Spinal cord (tissue), 10 donors: ENCODE measurements around the gene BMP8B. TPM values are rescaled to one million over a fixed set of nuclear protein-coding genes. Genes with fewer than 3 reads are reported as not detected.

Experiments
- DNase-seq, 6 donors: peaks; one replicate each; pipeline versions ENCODE4 v3.0.0 to v3.0.0-alpha.2; 2013 to 2015; ENCODE audit warnings: low spot score in 6 of 6, low read depth in 4 of 6
- H3K27ac ChIP-seq: one replicate; pipeline ENCODE4 v1.5.1; 2013; ENCODE audit warnings: low read depth, low read length, control low read depth
- H3K27me3 ChIP-seq: one replicate; pipeline ENCODE4 v1.6.1; 2013; ENCODE audit warnings: low read length; ENCODE audit not compliant: control insufficient read depth, insufficient read depth
- H3K36me3 ChIP-seq: one replicate; pipeline ENCODE4 v1.6.1; 2013; ENCODE audit warnings: low read length; ENCODE audit not compliant: control insufficient read depth, insufficient read depth
- H3K4me1 ChIP-seq: one replicate; pipeline ENCODE4 v1.6.1; 2013; ENCODE audit warnings: low read length; ENCODE audit not compliant: control insufficient read depth, insufficient read depth
- H3K4me3 ChIP-seq: one replicate; pipeline ENCODE4 v1.5.1; 2013; ENCODE audit warnings: low read depth, low read length, control low read depth
- H3K9me3 ChIP-seq: one replicate; pipeline ENCODE4 v1.6.1; 2013; ENCODE audit warnings: low read length; ENCODE audit not compliant: control insufficient read depth, insufficient read depth
- WGBS: methylation state at CpG from one replicate; pipeline ENCODE4 v1.1.5; 2013; ENCODE audit warnings: missing lambda C conversion rate; ENCODE audit not compliant: insufficient coverage; 5-methylcytosine and 5-hydroxymethylcytosine counted together
- polyA plus RNA-seq, 2 donors: library from polyadenylated mRNA; unstranded; fragments of 120-200 nt; gene quantifications; one replicate each; pipeline ENCODE4 v1.2.1, GENCODE V29; 2013; ENCODE audit not compliant: insufficient read length in 2 of 2
- total RNA-seq, 2 donors: library from RNA; depleted of rRNA in 1 of 2; stranded (reverse); fragments of 120-200 nt in 1 of 2; fragments of >200 nt in 1 of 2; gene quantifications; one replicate each; pipeline versions ENCODE4 v1.2.3 to v1.2.4, GENCODE V29; 2013 to 2014
- donor health status: healthy.

BMP8B gene
- total and polyA plus RNA-seq, 4 donors = 7.8 to 19.4 (median 15.6) TPM

DNA sequence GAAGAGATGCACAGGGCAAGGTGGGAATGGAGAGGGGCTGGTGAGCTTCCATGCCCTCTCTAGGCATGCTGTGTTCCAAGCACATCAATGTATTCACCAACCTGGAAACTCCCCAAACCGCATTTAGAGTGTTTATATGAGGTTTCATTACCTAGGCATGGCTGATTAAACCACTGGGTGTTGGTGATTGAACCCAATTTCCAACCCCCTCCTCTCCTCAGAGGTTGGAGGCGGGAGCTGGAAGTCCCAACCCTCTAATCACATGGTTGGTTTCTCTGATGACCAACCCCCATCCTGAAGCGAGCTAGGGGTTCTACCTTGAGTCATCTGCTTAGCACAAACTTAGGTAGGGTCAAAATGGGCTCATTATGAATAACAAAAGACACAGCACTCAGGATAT, 52.9 kb downstream of the BMP8B start:
- DNase-seq = no peak
- no CpG with 5 or more reads among the region's 3 CpGs for WGBS
- H3K9me3 ChIP-seq = no peaks in the 10 kb centered on the region
- H3K27ac ChIP-seq = no peak overlapping the region
- peaks cover 27% of the 10 kb centered on the region for H3K4me1 ChIP-seq
- H3K4me3 ChIP-seq = no peak overlapping the region
- H3K36me3 ChIP-seq = no peaks in the 10 kb centered on the region
- H3K27me3 ChIP-seq = peaks cover 5% of the 10 kb centered on the region

DNA sequence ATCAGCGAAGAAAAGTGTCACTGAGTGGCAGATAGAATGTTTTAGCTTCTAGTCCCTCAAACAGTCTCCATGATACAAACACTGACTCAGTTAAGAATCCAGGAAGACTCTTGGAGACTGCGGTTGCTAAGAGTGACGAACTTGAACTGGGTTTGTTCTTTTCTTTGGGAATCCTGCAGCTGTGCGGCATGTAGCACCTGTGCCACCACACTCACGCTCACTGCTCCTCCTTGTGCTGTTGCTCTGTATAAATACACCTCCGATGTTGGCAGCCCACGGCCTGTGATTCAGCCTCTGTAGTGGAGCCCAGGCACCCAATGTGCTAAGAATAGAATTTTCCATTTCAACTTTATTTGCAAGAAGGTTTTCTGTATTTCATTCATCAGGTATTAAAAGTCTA, 55.5 kb downstream of the BMP8B start:
- no peaks in the 10 kb centered on the region for H3K36me3 ChIP-seq
- H3K27ac ChIP-seq = no peak overlapping the region
- H3K9me3 ChIP-seq = no peaks in the 10 kb centered on the region
- H3K27me3 ChIP-seq = peaks cover 15% of the 10 kb centered on the region
- 45% methylated on average over 4 of the region's 7 CpGs for WGBS
- H3K4me3 ChIP-seq = no peak overlapping the region
- H3K4me1 ChIP-seq = peaks cover 7% of the 10 kb centered on the region
- no peak for DNase-seq

DNA sequence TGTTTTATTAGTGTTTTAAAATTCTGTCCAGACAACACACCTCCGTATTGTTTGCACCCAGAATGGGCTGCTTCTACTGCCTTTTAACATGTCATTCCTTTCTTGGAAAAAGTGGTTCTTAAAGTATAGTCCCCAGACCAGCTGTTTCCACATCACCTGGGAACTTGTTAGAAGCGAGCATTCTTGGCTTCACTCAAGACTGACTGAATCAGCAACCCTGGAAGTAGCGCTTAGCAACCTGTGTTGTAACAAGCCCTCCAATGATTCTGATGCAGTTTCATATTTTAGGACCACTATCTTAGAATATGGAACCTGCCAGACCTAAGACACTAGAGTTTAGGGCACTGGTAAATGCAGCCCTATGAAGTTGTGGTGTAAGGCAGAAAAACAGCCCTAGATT, 55.9 kb downstream of the BMP8B start:
- Histone ChIP-seq H3K4me1 (peaks cover 6% of the 10 kb centered on the region), H3K27ac (no peak overlapping the region), H3K9me3 (no peaks in the 10 kb centered on the region), H3K36me3 (no peaks in the 10 kb centered on the region), H3K4me3 (no peak overlapping the region), H3K27me3 (peaks cover 19% of the 10 kb centered on the region)
- DNase-seq = no peak
- 77% methylated on average over 2 of the region's 3 CpGs for WGBS

- peaks cover 35% of the 10 kb centered on the region for H3K27me3 ChIP-seq
Measured at GRCh38 chr1:39729842-39730241, 58.8 kb downstream of the BMP8B start.

GRCh38 chr1:39729030-39729429, 59.6 kb downstream of the BMP8B start:
- WGBS = 100% methylated on average over 1 of the region's 3 CpGs
- H3K36me3 ChIP-seq = no peaks in the 10 kb centered on the region
- DNase-seq = no peak
- H3K9me3 ChIP-seq = no peaks in the 10 kb centered on the region
- H3K4me3 ChIP-seq = no peak overlapping the region
- peaks cover 6% of the 10 kb centered on the region for H3K4me1 ChIP-seq
- peaks cover 38% of the 10 kb centered on the region for H3K27me3 ChIP-seq
- H3K27ac ChIP-seq = no peak overlapping the region

More at GRCh38 chr1:39729842-39730241, 58.8 kb downstream of the BMP8B start:
- DNase-seq = no peak
- no peak overlapping the region for H3K4me3 ChIP-seq
- no peaks in the 10 kb centered on the region for H3K9me3 ChIP-seq
- H3K4me1 ChIP-seq = peaks cover 6% of the 10 kb centered on the region
- WGBS = 86% methylated on average over 1 of the region's 4 CpGs
- no peak overlapping the region for H3K27ac ChIP-seq
- no peaks in the 10 kb centered on the region for H3K36me3 ChIP-seq

DNA sequence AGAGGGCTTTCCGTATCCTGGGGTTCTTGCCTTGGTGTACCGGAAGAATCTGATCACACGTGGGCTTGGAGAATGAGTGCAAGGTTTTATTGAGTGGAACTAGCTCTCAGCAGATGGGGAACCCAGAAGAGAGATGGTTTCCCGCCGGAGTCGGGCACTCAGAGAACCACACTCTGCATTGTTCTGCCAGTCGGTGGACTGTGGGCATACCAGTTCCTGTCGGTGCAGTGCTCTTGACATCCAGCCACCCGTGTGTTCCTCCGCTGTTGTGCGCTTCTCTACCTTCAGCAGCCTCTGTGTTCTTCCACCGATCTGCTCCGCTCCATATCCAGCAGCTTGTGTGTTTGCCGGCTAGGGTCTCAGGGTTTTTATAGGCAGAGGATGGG, 60.7 kb downstream of the BMP8B start:
- H3K9me3 ChIP-seq = no peaks in the 10 kb centered on the region
- no peaks in the 10 kb centered on the region for H3K36me3 ChIP-seq
- H3K27me3 ChIP-seq = peaks cover 39% of the 10 kb centered on the region
- H3K4me3 ChIP-seq = no peak overlapping the region
- DNase-seq = no peak
- H3K27ac ChIP-seq = no peak overlapping the region
- 54% methylated on average over 13 of the region's 14 CpGs for WGBS
- peaks cover 3% of the 10 kb centered on the region for H3K4me1 ChIP-seq

DNA sequence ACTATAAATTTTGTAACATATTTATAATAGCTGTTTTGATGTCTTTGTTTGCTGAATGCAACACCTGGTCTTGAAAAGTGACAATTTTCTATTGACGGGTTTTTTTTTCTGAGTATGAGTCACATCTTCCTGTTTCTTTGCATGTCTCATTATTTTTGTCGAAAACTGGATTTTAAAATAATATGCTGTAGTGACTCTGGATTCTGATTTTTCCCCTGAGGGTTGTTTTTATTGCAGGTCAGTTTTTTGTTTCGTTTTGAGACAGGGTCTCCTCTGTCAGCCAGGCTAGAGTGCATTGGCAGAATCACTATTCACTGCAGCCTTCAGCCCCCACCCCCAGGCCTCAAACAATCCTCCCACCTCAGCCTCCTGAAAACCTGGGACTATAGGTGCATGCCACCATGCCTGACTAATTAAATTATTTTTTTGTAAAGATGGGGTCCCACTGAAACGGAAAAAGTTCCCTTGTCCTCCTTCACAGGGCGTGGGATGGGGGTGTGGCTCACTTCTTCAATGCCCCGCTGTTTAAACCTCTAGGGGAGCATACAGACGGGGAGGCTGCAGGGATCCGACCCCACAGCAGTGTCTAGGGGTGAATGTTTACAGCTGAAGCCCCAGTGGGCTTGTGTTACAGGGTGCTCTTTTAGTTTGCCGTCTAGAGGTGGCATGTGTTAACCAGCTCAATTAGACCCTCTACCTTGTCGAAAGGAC, 61.3 kb downstream of the BMP8B start:
- peaks cover 38% of the 10 kb centered on the region for H3K27me3 ChIP-seq
- WGBS = 73% methylated on average over 5 of the region's 10 CpGs
- H3K4me1 ChIP-seq = peaks cover under 1% of the 10 kb centered on the region

GRCh38 chr1:39726600-39726999, 62.1 kb downstream of the BMP8B start:
- H3K4me3 ChIP-seq = no peak overlapping the region
- no peaks in the 10 kb centered on the region for H3K9me3 ChIP-seq
- no peak for DNase-seq
- WGBS = no CpG with 5 or more reads among the region's 3 CpGs
- no peaks in the 10 kb centered on the region for H3K36me3 ChIP-seq
- H3K27me3 ChIP-seq = peaks cover 42% of the 10 kb centered on the region
- H3K4me1 ChIP-seq = no peaks in the 10 kb centered on the region
- H3K27ac ChIP-seq = no peak overlapping the region

More for the DNA sequence above, 61.3 kb downstream of the BMP8B start:
- DNase-seq = no peak
- Histone ChIP-seq H3K36me3 (no peaks in the 10 kb centered on the region), H3K4me3 (no peak overlapping the region), H3K27ac (no peak overlapping the region), H3K9me3 (no peaks in the 10 kb centered on the region)

- no CpG with 5 or more reads among the region's 2 CpGs for WGBS
- no peak overlapping the region for H3K27ac ChIP-seq
- H3K9me3 ChIP-seq = no peaks in the 10 kb centered on the region
- DNase-seq = no peak
- H3K27me3 ChIP-seq = peaks cover 30% of the 10 kb centered on the region
- H3K4me3 ChIP-seq = no peak overlapping the region
- H3K36me3 ChIP-seq = no peaks in the 10 kb centered on the region
- H3K4me1 ChIP-seq = no peaks in the 10 kb centered on the region
Measured at GRCh38 chr1:39722495-39722894, 66.2 kb downstream of the BMP8B start.

DNA sequence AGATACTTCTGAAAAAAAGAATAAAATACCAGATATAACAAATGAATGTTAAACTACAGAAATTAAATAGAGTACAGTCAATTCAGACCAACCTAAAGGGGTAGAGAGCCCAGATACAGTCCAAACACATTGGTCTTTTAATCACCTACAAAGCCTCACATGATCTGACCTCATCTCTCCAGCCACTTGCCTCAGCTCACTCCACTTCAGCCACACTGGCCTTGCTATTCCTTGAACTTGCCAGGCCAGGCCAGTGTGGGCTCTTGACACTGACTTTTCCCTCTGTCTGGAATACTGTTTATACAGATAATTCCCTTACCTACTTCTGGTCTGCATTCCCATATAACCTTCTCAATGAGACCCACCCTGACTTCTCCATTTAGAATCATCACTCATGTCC, 67.0 kb downstream of the BMP8B start:
- H3K27ac ChIP-seq = no peak overlapping the region
- H3K36me3 ChIP-seq = no peaks in the 10 kb centered on the region
- no peak for DNase-seq
- no peak overlapping the region for H3K4me3 ChIP-seq
- no peaks in the 10 kb centered on the region for H3K4me1 ChIP-seq
- no peaks in the 10 kb centered on the region for H3K9me3 ChIP-seq
- H3K27me3 ChIP-seq = peaks cover 27% of the 10 kb centered on the region
